DMS 273 (cell line): ENCODE data around the gene NMT1.
A peak's percentile ranks its signal among the peaks of the same experiment; 100 is the strongest.

ENCODE experiments used
- DNase-seq: peaks from one replicate; lab custom pipeline; 2025; ENCODE audit not compliant: unreplicated experiment; lab: John Stamatoyannopoulos, UW

Gene NMT1

GRCh38 chr17:45060797-45061605 lies at the start of gene NMT1:
NMT1 (plus strand) TSS chr17:45061317; CDS start chr17:45061330, 13 bp downstream.
- peak; percentile 100 for DNase-seq

GRCh38 chr17:45011767-45012166 lies 49.4 kb upstream of the NMT1 start:
- DNase-seq, result no peak

GRCh38 chr17:45013021-45013997 lies 47.8 kb upstream of the NMT1 start:
- peak; percentile 94 for DNase-seq

- DNase-seq, result no peak
Observed at GRCh38 chr17:45016237-45016636, 44.9 kb upstream of the NMT1 start.

- DNase-seq, result peak; percentile 46
Observed at GRCh38 chr17:45016823-45017222, 44.3 kb upstream of the NMT1 start.

- DNase-seq, result no peak
Observed at GRCh38 chr17:45018514-45018847, 42.6 kb upstream of the NMT1 start.

GRCh38 chr17:45018848-45019711 lies 42.0 kb upstream of the NMT1 start:
- DNase-seq, result peak; percentile 85

- peak; percentile 33 for DNase-seq
Observed at GRCh38 chr17:45020354-45021138, 40.6 kb upstream of the NMT1 start.

- DNase-seq, result peak; percentile 94
Observed at GRCh38 chr17:45021607-45022287, 39.4 kb upstream of the NMT1 start.

- DNase-seq, result peak; percentile 55
Observed at GRCh38 chr17:45022288-45022648, 38.8 kb upstream of the NMT1 start.

- DNase-seq, result peak; percentile 94
Observed at GRCh38 chr17:45022655-45023339, 38.3 kb upstream of the NMT1 start.

- DNase-seq, result no peak
Observed at GRCh38 chr17:45029096-45029495, 32.0 kb upstream of the NMT1 start.

- no peak for DNase-seq
Observed at GRCh38 chr17:45029758-45030423, 31.2 kb upstream of the NMT1 start.

GRCh38 chr17:45030733-45031132 lies 30.4 kb upstream of the NMT1 start:
- DNase-seq, result no peak

GRCh38 chr17:45031231-45032173 lies 29.6 kb upstream of the NMT1 start:
- DNase-seq, result peak; percentile 59

- no peak for DNase-seq
Observed at GRCh38 chr17:45032174-45032541, 29.0 kb upstream of the NMT1 start.

GRCh38 chr17:45034599-45034998 lies 26.5 kb upstream of the NMT1 start:
- DNase-seq, result no peak

- DNase-seq, result no peak
Observed at GRCh38 chr17:45035848-45036247, 25.3 kb upstream of the NMT1 start.
